ENCODE results near the gene MMP11. TPM values are rescaled to one million over a fixed set of nuclear protein-coding genes. Genes with fewer than 3 reads are reported as not detected.

Gene MMP11
- total and polyA plus RNA-seq, 2 of the 13 experiments (the other 11 are each of a cell fraction or from before 2014, with no cell fraction given) = 8.9 to 28.6 TPM

- TF ChIP-seq ZFP1 (CRISPR knock-in tag; IDR thresholded peaks at IDR 0.05) = peak; percentile 69; the same call in 1 of the 2 replicates
- TF ChIP-seq ZNF619 (CRISPR knock-in tag; IDR thresholded peaks at IDR 0.05) = no peak
- no peak for TF ChIP-seq CENPT (CRISPR knock-in tag; IDR thresholded peaks at IDR 0.05; ENCODE audit: low read depth)
- TF ChIP-seq SATB2 (CRISPR knock-in tag; IDR thresholded peaks at IDR 0.05) = no peak
- peak; percentile 91 for TF ChIP-seq NR2F6 (IDR thresholded peaks at IDR 0.05)
- TF ChIP-seq NR2F6 (CRISPR knock-in tag; IDR thresholded peaks at IDR 0.05) = peak; percentile 89
- no peak for TF ChIP-seq SOX6 (IDR thresholded peaks at IDR 0.05)
- peak; percentile 88 for TF ChIP-seq SOX6 (CRISPR knock-in tag; IDR thresholded peaks at IDR 0.05)
- TF ChIP-seq ZNF816 (CRISPR knock-in tag; IDR thresholded peaks at IDR 0.05; ENCODE audit: borderline replicate concordance) = no peak
- no peak for TF ChIP-seq EEA1 (CRISPR knock-in tag; IDR thresholded peaks at IDR 0.05; ENCODE audit: borderline replicate concordance)
- TF ChIP-seq PREB (CRISPR knock-in tag; IDR thresholded peaks at IDR 0.05) = no peak
- TF ChIP-seq HOXA3 (CRISPR knock-in tag; IDR thresholded peaks at IDR 0.05) = peak; percentile 75; the same call in 1 of the 2 replicates
- no peak for TF ChIP-seq ZNF138 (CRISPR knock-in tag; IDR thresholded peaks at IDR 0.05; ENCODE audit: low read depth)
- peak; percentile 78 for TF ChIP-seq SOX5 (CRISPR knock-in tag; IDR thresholded peaks at IDR 0.05; ENCODE audit: borderline replicate concordance)
- peak; percentile 97 for TF ChIP-seq ZBTB7B (CRISPR knock-in tag; IDR thresholded peaks at IDR 0.05)
- TF ChIP-seq TEF (CRISPR knock-in tag; IDR thresholded peaks at IDR 0.05) = no peak
- TF ChIP-seq ZBTB8A (CRISPR knock-in tag; IDR thresholded peaks at IDR 0.05; ENCODE audit: borderline replicate concordance, low read depth) = no peak
- TF ChIP-seq ZNF777 (CRISPR knock-in tag; IDR thresholded peaks at IDR 0.05) = no peak
- TF ChIP-seq ZNF17 (CRISPR knock-in tag; IDR thresholded peaks at IDR 0.05) = no peak
- TF ChIP-seq THAP7 (CRISPR knock-in tag; IDR thresholded peaks at IDR 0.05) = no peak
- TF ChIP-seq ZNF761 (CRISPR knock-in tag; conservative IDR thresholded peaks at IDR 0.05) = 0 out of 2 replicates have a peak, but pooled peaks have one; percentile 33
- TF ChIP-seq RFX5 (IDR thresholded peaks at IDR 0.05; ENCODE audit: low read depth, low read length) = 0 out of 2 replicates have a peak, but pooled peaks have one; percentile 11
- TF ChIP-seq RCOR2 (CRISPR knock-in tag; IDR thresholded peaks at IDR 0.05) = peak; percentile 72; the same call in 1 of the 2 replicates
- peak; percentile 59 to 72 for TF ChIP-seq POLR2A (IDR thresholded peaks at IDR 0.05; ENCODE audit: insufficient read depth in 1 of 2, low read depth in 2 of 2, low read length in 2 of 2)
- no peak for TF ChIP-seq ZNF34 (CRISPR knock-in tag; IDR thresholded peaks at IDR 0.05; ENCODE audit: borderline replicate concordance)
- peak; percentile 26; the same call in 1 of the 2 replicates for TF ChIP-seq BHLHE40 (IDR thresholded peaks at IDR 0.05; ENCODE audit: low read length)
Observed at GRCh38 chr22:23774114-23774921, 1.7 kb downstream of the MMP11 start (continued).
